ENCODE measurements around the gene PROZ.

- no peak for TF ChIP-seq POLR2A (IDR thresholded peaks at IDR 0.05; ENCODE audit: low read length)
- TF ChIP-seq GATA1 (IDR thresholded peaks at IDR 0.05; ENCODE audit: low read depth, low read length), result no peak
Measured at GRCh38 chr13:113126265-113127150, 31.9 kb upstream of the PROZ start.
